H1 (cell line): ENCODE results near the gene COX14. TPM values are rescaled to one million over a fixed set of nuclear protein-coding genes. Genes with fewer than 3 reads are reported as not detected.

Experiments
- CTCF ChIA-PET: fragments of 300-600 bp; sonication (Branson Sonifier 250); formaldehyde crosslinking; loops from one replicate; lab custom pipeline; 2021; ENCODE audit not compliant: partially characterized antibody; lab: Charles Lee
- POLR2A ChIA-PET: fragments of 300-600 bp; sonication (Branson Sonifier 250); formaldehyde crosslinking; loops from one replicate; lab custom pipeline; 2021; ENCODE audit warnings: inconsistent platforms; ENCODE audit not compliant: partially characterized antibody; lab: Charles Lee
- DNase-seq, 2 experiments: peaks; one replicate each; pipeline versions ENCODE4 v3.0.0 to v3.0.0-alpha.2; 2010 to 2022; ENCODE audit warnings: low spot score in 2 of 2, low read depth in 1 of 2, mixed read lengths in 1 of 2
- FAIRE-seq: peaks from 2 replicates; lab custom pipeline; 2011; peaks lifted over from hg19 to GRCh38; lab: Jason Lieb, UNC
- H2AFZ ChIP-seq: 2 replicates; pipeline ENCODE4 v1.8.1; 2012; ENCODE audit warnings: low read length, inconsistent platforms
- H2AK5ac ChIP-seq: 2 replicates; pipeline ENCODE4 v1.6.1; 2013; ENCODE audit warnings: low read depth, low read length
- H2BK120ac ChIP-seq: replicated peaks from 2 replicates; pipeline ENCODE3; 2013; ENCODE audit warnings: low read depth, low read length, inconsistent platforms
- H2BK12ac ChIP-seq: 2 replicates; pipeline ENCODE4 v1.6.1; 2013; ENCODE audit warnings: low read depth, low read length
- H2BK15ac ChIP-seq: 2 replicates; pipeline ENCODE4 v1.6.1; 2013; ENCODE audit warnings: low read length
- H2BK20ac ChIP-seq: 2 replicates; pipeline ENCODE4 v1.6.1; 2013; ENCODE audit warnings: low read length
- H2BK5ac ChIP-seq: 2 replicates; pipeline ENCODE4 v1.6.1; 2013; ENCODE audit warnings: low read depth, low read length
- H3K14ac ChIP-seq: 2 replicates; pipeline ENCODE4 v1.6.1; 2013; ENCODE audit warnings: inconsistent platforms; ENCODE audit not compliant: insufficient read length
- H3K18ac ChIP-seq: 2 replicates; pipeline ENCODE4 v1.6.1; 2013; ENCODE audit warnings: low read length; ENCODE audit errors: extremely low read depth
- H3K23ac ChIP-seq: 2 replicates; pipeline ENCODE4 v1.6.1; 2013; ENCODE audit warnings: inconsistent platforms; ENCODE audit not compliant: insufficient read length
- H3K23me2 ChIP-seq: 2 replicates; pipeline ENCODE4 v1.6.1; 2013; ENCODE audit warnings: low read depth, low read length
- H3K27ac ChIP-seq: 2 replicates; pipeline ENCODE4 v1.6.1; 2011; ENCODE audit warnings: low read depth, low read length, inconsistent platforms
- H3K27me3 ChIP-seq, 4 experiments: replicated peaks in 1 of 4; 1 replicate in 1 of 4; 2 replicates in 3 of 4; pipeline versions ENCODE4 v1.6.1 to v1.8.1; 2011 to 2013; ENCODE audit warnings: low read length in 3 of 4, mild to moderate bottlenecking in 3 of 4, inconsistent platforms in 2 of 4, mixed read lengths in 2 of 4, moderate library complexity in 1 of 4; ENCODE audit not compliant: control insufficient read depth in 3 of 4, insufficient read depth in 3 of 4; ENCODE audit errors: extremely low read depth in 1 of 4
- H3K36me3 ChIP-seq, 4 experiments: 2 replicates each; pipeline versions ENCODE4 v1.6.1 to v1.8.1; 2011 to 2013; ENCODE audit warnings: mild to moderate bottlenecking in 4 of 4, low read length in 3 of 4, moderate library complexity in 2 of 4, control low read depth in 1 of 4, inconsistent platforms in 1 of 4; ENCODE audit not compliant: insufficient read depth in 4 of 4, control insufficient read depth in 2 of 4
- H3K4ac ChIP-seq: replicated peaks from 2 replicates; pipeline ENCODE3; 2013; ENCODE audit warnings: low read length, low read depth, mixed read lengths, inconsistent platforms; ENCODE audit not compliant: insufficient read length
- H3K4me1 ChIP-seq, 4 experiments: replicated peaks in 1 of 4; 1 replicate in 1 of 4; 2 replicates in 3 of 4; pipeline versions ENCODE4 v1.6.1 to v1.8.1; 2011 to 2013; ENCODE audit warnings: low read length in 3 of 4, inconsistent platforms in 2 of 4, mixed read lengths in 1 of 4; ENCODE audit not compliant: insufficient read depth in 4 of 4, control insufficient read depth in 3 of 4
- H3K4me2 ChIP-seq, 2 experiments: 2 replicates each; pipeline versions ENCODE4 v1.6.1 to v1.8.1; 2011 to 2013; ENCODE audit warnings: low read depth in 2 of 2, low read length in 2 of 2, control low read depth in 1 of 2, inconsistent platforms in 1 of 2, mild to moderate bottlenecking in 1 of 2; ENCODE audit not compliant: insufficient read depth in 1 of 2
- H3K4me3 ChIP-seq, 4 experiments: fragments of 200-600, 300-600 bp in 1 of 4; sonication (generic), shearing (Covaris generic), sonication (Bioruptor Twin) in 1 of 4; 2 replicates each; pipeline versions ENCODE4 v1.5.1 to v1.8.1; 2011 to 2016; ENCODE audit warnings: low read length in 4 of 4, low read depth in 3 of 4, control low read depth in 2 of 4, inconsistent platforms in 2 of 4, mild to moderate bottlenecking in 2 of 4, mixed read lengths in 1 of 4, moderate library complexity in 1 of 4; ENCODE audit not compliant: insufficient read depth in 2 of 4; ENCODE audit errors: extremely low read depth in 1 of 4
- H3K56ac ChIP-seq: replicated peaks from 2 replicates; pipeline ENCODE3; 2013; ENCODE audit warnings: low read depth, mild to moderate bottlenecking, mixed read lengths, low read length, inconsistent platforms; ENCODE audit not compliant: insufficient read length
- H3K79me1 ChIP-seq: 2 replicates; pipeline ENCODE4 v1.6.1; 2013; ENCODE audit warnings: low read depth, low read length, control low read depth
- H3K79me2 ChIP-seq, 2 experiments: 2 replicates each; pipeline versions ENCODE4 v1.6.1 to v1.8.1; 2012 to 2013; ENCODE audit warnings: low read length in 2 of 2, mild to moderate bottlenecking in 2 of 2, inconsistent platforms in 1 of 2; ENCODE audit not compliant: insufficient read depth in 2 of 2, control insufficient read depth in 1 of 2
- H3K9ac ChIP-seq, 4 experiments: replicated peaks in 1 of 4; 1 replicate in 1 of 4; 2 replicates in 3 of 4; pipeline versions ENCODE4 v1.6.1 to v1.8.1; 2011 to 2013; ENCODE audit warnings: low read depth in 3 of 4, low read length in 3 of 4, control low read depth in 2 of 4, mild to moderate bottlenecking in 2 of 4, moderate library complexity in 2 of 4, inconsistent platforms in 1 of 4; ENCODE audit errors: extremely low read depth in 1 of 4
- H3K9me3 ChIP-seq, 2 experiments: 2 replicates each; pipeline versions ENCODE4 v1.6.1 to v1.8.1; 2012 to 2013; ENCODE audit warnings: mild to moderate bottlenecking in 2 of 2, moderate library complexity in 2 of 2, control low read depth in 1 of 2, inconsistent platforms in 1 of 2, low read depth in 1 of 2, low read length in 1 of 2, mixed read lengths in 1 of 2; ENCODE audit not compliant: insufficient read depth in 2 of 2
- H4K20me1 ChIP-seq, 2 experiments: replicated peaks in 1 of 2; 2 replicates each; pipeline versions ENCODE3 to v1.8.1; 2011 to 2013; ENCODE audit warnings: inconsistent platforms in 2 of 2, low read length in 2 of 2, mild to moderate bottlenecking in 1 of 2; ENCODE audit not compliant: insufficient read depth in 2 of 2, control insufficient read depth in 1 of 2
- H4K5ac ChIP-seq: 2 replicates; pipeline ENCODE4 v1.6.1; 2013; ENCODE audit warnings: low read length, low read depth, mixed read lengths, inconsistent platforms; ENCODE audit not compliant: insufficient read length
- H4K8ac ChIP-seq: 2 replicates; pipeline ENCODE4 v1.8.0; 2013; ENCODE audit warnings: mild to moderate bottlenecking, moderate library complexity, low read length, inconsistent platforms; ENCODE audit not compliant: insufficient read depth; ENCODE audit errors: extremely low read depth
- H4K91ac ChIP-seq: replicated peaks from 2 replicates; pipeline ENCODE3; 2013; ENCODE audit warnings: low read length, mixed read lengths, inconsistent platforms; ENCODE audit not compliant: insufficient read length
- EGR1 ChIP-seq: IDR thresholded peaks from 2 replicates; pipeline ENCODE4 v1.6.1; 2011; ENCODE audit warnings: low read depth, low read length, borderline replicate concordance
- MAX ChIP-seq: IDR thresholded peaks from 2 replicates; pipeline ENCODE4 v1.6.1; 2012; ENCODE audit warnings: inconsistent platforms
- TEAD4 ChIP-seq: IDR thresholded peaks from 2 replicates; pipeline ENCODE4 v1.6.1; 2012; ENCODE audit warnings: low read depth, low read length, inconsistent platforms, mixed read lengths
- YY1 ChIP-seq: IDR thresholded peaks from 2 replicates; pipeline ENCODE4 v1.6.1; 2011; ENCODE audit warnings: low read depth, mild to moderate bottlenecking, low read length
- WGBS, 2 experiments: shearing (Covaris generic) in 1 of 2; methylation state at CpG; one replicate each; pipeline versions ENCODE4 v1.1.6 to v1.1.7; 2013 to 2015; ENCODE audit warnings: low lambda C conversion rate in 2 of 2, mixed read lengths in 2 of 2, inconsistent platforms in 1 of 2, low coverage in 1 of 2, missing lambda C conversion rate in 1 of 2; ENCODE audit not compliant: insufficient replicate concordance in 2 of 2, insufficient coverage in 1 of 2, insufficient read length in 1 of 2; ENCODE audit errors: extremely low coverage in 1 of 2, missing lambda C conversion rate in 1 of 2; 5-methylcytosine and 5-hydroxymethylcytosine counted together
- polyA plus RNA-seq, 7 experiments: library from polyadenylated mRNA; depleted of rRNA in 3 of 7; stranded (reverse) in 5 of 7; unstranded in 2 of 7; fragments of >200 nt in 5 of 7; fragments of 200-250 nt in 2 of 7; gene quantifications; 1 replicate in 5 of 7; 2 replicates in 1 of 7; 4 replicates in 1 of 7; pipeline versions ENCODE4 v1.2.1 to v1.2.3, GENCODE V29; 2011 to 2013; ENCODE audit warnings: missing spikeins in 2 of 7, mixed read lengths in 2 of 7
- total RNA-seq: library from RNA; stranded (reverse); fragmentation: NEBNext Ultra II Directional; extraction: Animal tissue kit (Norgen Biotek cat#: 25700); gene quantifications from 2 replicates; pipeline ENCODE4 v1.2.1, GENCODE V29; 2021

The COX14 gene
- total and polyA plus RNA-seq, 2 of the 8 experiments (the other 6 are each of a cell fraction or from before 2014, with no cell fraction given): 40.1 to 102 TPM

- Histone ChIP-seq H3K4ac (no peak overlapping the region), H3K4me1 (peaks cover 0 to 2% (median 0%) of the 10 kb centered on the region in 4 experiments; a peak in 2 of 7 replicates)
These were observed 54.7 kb downstream of the COX14 start for GRCh38 chr12:50166799-50167048.

More at GRCh38 chr12:50166799-50167048, 54.7 kb downstream of the COX14 start:
- 0 out of 2 replicates have a peak overlapping the region, but pooled peaks have one; percentile 3 for H2AFZ ChIP-seq
- no peak overlapping the region for H2AK5ac ChIP-seq
- no peak overlapping the region for H2BK20ac ChIP-seq
- peaks cover 0 to 2% of the 10 kb centered on the region in 2 experiments for H4K20me1 ChIP-seq
- no peak overlapping the region for H4K8ac ChIP-seq
- H3K18ac ChIP-seq: peak overlapping the region; percentile 76
- no peak overlapping the region for H2BK120ac ChIP-seq
- H2BK5ac ChIP-seq: peak overlapping the region; percentile 86
- no peaks in the 10 kb centered on the region for H3K79me1 ChIP-seq
- peak overlapping the region; percentile 88 to 93 for H3K4me2 ChIP-seq
- 1% methylated on average over 9 of the region's 12 CpGs; no CpG with 5 or more reads in 1 of the 2 experiments for WGBS, 2 experiments
- peaks cover 5% of the 10 kb centered on the region for H3K23me2 ChIP-seq
- H3K27me3 ChIP-seq: no peaks in the 10 kb centered on the region
- CTCF ChIA-PET: interaction anchor here (0.6 to 6.0 kb wide), 13 partner anchors 9 to 128 kb away, joined by 3 to 28 read pairs (median 5); partner anchors contain the start of gene SMARCD1
- POLR2A ChIA-PET: interaction anchor here (0.7 to 3.3 kb wide), 31 partner anchors 9 to 235 kb away, joined by 3 to 33 read pairs (median 4); partner anchors contain the start of genes COX14, GPD1, LIMA1 and SMARCD1
- peak overlapping the region; percentile 51 to 91 (median 82) for H3K4me3 ChIP-seq
- H4K5ac ChIP-seq: no peak overlapping the region
- H2BK15ac ChIP-seq: no peak overlapping the region
- no peaks in the 10 kb centered on the region; a peak in 1 of 8 replicates for H3K36me3 ChIP-seq
- DNase-seq (no peak), FAIRE-seq (no peak)
- no peaks in the 10 kb centered on the region for H3K9me3 ChIP-seq
- H2BK12ac ChIP-seq: peak overlapping the region; percentile 71; the same call in 1 of the 2 replicates
- peak overlapping the region in 3 of 4 experiments; percentile 67 to 88 (median 84); a peak in 6 of 7 replicates for H3K9ac ChIP-seq
- no peak overlapping the region for H3K56ac ChIP-seq
- H3K14ac ChIP-seq: no peak overlapping the region
- peak overlapping the region; percentile 74 for H3K27ac ChIP-seq
- H3K23ac ChIP-seq: no peak overlapping the region
- no peak for TF ChIP-seq YY1
- TF ChIP-seq EGR1: peak; percentile 37; the same call in 1 of the 2 replicates
- TF ChIP-seq MAX: peak; percentile 26; the same call in 1 of the 2 replicates
- no peak for TF ChIP-seq TEAD4
- peaks cover 10 to 48% of the 10 kb centered on the region in 2 experiments for H3K79me2 ChIP-seq
- H4K91ac ChIP-seq: no peak overlapping the region
